Frontal cortex (tissue), 4 donors: Measurements from ENCODE around the gene NDEL1. TPM values are rescaled to one million over a fixed set of nuclear protein-coding genes. Genes with fewer than 3 reads are reported as not detected.

Experiments
- DNase-seq, 2 donors: peaks; one replicate each; pipeline ENCODE4 v3.0.0; 2012; ENCODE audit warnings: low spot score in 2 of 2
- FAIRE-seq: peaks from 2 replicates; lab custom pipeline; 2012; peaks lifted over from hg19 to GRCh38; lab: Jason Lieb, UNC
- total RNA-seq: library from RNA; depleted of rRNA; stranded (reverse); fragments of >200 nt; gene quantifications from one replicate; pipeline ENCODE4 v1.2.3, GENCODE V29; 2014
- donor health status: control.
- donor health status: control.
- donor health status: control.

Gene NDEL1
- total RNA-seq, 1 donor from 2014 or later = 41.2 TPM

DNA sequence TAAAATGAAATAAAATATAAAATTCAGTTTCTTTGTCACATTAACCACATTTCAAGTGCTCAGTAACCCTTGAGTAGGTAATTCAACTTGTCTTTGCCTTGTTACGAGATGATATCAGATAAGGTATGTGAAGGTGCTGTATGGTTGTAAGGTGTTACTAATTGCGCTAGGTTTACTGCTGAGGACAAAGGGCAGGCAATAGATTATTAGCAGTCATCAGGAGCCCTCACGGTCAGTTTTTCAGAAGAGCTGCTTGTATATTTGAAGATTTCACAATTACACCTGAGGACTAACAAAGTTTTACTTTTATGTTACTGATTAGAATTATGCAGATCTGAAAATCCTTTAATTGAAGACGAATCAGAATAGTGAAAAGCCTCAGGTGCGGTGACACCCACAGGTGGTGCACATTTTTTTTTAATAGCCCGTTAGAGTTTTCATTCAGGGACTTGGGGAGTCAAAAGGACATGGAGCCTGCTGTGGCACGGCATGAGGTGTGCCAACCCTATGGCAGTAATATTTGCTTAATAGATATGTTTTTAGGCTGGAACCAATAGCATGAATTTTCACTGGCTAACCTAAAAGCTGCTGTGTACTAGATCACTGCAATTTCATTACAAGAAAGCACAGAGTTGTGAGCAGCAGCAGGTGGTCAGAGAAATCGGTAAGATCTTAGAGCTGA, 16.4 kb downstream of the NDEL1 start:
- FAIRE-seq = no peak
- DNase-seq = no peak

DNA sequence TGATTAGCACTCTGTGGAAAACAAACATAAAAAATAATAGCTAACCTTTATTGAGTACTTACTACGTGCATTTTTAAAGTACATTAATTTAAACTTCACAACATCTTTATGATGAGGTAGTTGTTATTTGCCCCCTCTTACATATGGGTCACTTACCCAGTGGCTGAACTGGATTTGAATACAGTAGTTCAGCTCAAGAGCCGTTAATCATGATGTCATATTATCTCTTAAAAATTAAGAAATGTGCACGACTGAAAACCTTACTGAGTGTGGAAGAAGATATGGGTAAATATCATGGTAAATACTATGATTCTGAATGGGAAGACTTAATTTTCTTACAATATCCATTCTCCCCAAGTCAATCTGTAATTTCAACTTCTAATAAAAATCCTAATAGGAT, 17.6 kb downstream of the NDEL1 start:
- DNase-seq (no peak), FAIRE-seq (no peak)

DNA sequence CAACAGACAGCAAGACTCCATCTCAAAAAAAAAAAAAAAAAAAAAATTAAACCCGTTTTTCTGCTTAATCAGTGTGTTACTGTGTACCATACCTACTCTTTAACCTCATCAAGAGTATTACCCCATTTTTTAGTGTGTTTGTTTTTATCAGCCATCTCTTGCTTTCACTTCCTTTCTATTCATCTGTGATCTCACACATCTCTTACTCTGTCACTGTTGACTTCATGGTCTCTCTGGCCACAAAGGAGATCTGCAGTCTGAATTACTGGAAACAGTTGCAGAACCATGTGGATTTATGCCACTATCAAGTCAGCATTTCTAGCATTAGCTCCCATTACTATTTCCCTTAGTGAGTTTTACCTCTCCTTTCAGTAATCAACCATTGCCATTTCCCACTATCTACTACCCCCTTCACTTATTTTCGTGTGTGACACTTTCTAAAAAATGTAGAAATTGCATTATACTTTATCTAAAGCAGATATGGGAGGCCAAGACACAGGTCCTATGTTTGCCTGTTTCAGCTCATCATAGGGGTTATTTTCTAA, 20.1 kb downstream of the NDEL1 start:
- DNase-seq (no peak), FAIRE-seq (no peak)

DNA sequence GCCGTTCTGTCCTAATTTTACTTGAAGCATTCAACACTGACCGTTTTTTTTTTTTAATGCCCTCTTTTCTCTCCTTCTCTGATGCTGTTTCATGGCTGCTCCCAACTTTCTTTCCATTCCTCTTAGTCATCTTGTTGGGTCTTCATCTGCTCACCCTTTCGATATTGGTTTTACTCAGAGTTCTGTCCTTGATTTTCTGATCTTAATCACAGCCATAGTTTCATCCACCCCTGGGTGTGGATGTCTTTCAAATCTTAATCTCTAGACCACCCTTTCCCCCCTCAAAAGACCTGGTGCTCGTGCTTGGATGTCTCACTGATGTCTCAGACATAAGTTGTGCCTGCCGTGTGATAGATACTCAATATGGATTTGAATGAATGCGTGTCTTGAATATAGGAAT, 22.4 kb downstream of the NDEL1 start:
- FAIRE-seq (no peak), DNase-seq (no peak)

DNA sequence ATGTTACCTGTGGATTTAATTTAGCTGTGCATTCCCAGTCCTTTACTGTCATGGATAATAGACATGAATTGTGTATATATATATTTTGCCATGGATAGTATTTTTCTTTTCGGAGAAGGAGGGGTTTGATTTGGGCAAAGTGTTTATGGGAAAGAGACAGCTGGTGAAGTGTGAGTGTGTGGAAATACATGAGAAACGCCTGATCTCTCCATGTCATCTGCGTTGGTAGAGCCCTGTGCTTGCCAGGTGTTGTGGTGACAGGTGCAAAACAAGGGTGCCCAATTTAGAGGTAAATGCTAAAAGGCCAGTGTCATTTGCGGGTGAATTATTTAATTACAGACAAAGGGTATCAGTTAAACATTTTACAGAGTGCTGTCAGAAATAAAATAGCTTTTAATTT, 23.4 kb downstream of the NDEL1 start:
- FAIRE-seq (no peak), DNase-seq (no peak)

DNA sequence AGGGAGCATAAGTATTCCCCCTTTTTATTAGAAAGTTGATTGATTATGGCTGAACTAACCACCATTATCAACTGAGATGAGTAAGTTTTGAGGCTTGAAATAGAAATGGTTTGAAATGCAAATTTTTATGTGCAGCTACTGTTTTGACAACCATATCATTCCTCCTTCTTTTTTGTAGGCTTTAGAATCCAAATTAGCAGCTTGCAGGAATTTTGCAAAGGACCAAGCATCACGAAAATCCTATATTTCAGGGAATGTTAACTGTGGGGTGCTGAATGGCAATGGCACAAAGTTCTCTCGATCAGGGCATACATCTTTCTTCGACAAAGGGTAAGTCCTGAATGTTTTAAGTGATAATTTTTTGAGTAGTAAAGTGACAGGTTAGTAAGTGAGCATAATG, 24.1 kb downstream of the NDEL1 start:
- no peak for DNase-seq
- no peak for FAIRE-seq

DNA sequence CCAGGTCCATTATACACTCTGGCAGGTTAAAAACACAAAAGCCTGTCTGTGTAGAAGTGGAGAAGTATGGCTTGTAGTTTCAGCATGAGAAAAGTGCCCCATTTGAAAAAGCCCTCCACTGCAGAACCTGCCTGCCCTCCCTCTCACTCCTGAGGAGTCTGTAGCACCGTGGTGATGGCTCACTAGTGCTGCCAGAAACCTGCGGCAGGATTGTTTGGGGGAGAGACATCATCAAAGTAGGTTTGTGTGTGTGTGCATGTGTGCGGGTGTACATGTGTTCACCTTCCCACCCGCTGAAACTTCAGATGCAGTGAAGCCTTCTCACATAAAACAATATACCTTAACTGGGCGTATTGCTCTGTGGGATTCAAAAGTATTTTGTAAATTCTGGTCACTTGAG, 26.9 kb downstream of the NDEL1 start:
- DNase-seq (no peak), FAIRE-seq (no peak)

DNA sequence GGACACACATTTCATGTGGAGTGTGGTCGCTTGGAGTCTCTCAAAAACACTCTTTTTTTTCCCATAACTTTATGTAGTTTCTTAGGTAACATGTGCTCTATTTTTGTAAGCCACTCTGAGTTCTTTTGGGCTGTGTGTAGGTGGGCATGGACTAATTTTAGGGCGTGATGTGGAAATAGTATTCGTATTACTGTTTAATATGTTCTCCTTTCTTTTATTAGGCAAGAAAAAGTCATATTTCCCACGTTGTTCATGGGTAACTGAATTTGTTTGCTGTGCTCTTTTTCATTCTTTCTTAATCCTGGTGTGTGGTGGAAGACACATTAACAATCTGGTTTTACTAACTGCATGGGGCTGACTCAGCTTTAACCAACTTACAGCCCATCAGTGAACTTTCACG, 27.4 kb downstream of the NDEL1 start:
- no peak for DNase-seq
- FAIRE-seq = no peak

DNA sequence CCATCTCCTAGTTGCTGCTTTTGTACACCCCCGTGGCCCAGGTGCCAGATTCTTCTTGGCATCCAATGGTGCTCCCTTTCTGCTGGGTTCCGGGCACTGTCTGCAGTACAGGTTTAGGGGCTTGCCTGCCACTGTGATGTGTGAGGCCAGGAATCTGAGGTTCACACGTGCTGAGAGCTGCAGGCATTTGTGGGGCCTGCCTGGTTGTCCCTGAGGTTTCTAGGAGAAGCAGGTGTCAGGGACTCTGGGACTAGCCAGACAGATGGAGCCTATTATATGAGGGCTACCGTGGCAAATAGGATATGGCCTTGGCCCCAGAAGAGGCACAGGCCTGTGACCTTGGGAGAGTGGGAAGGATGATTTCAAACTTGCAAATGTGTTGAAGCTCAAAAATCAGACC, 29.3 kb downstream of the NDEL1 start:
- DNase-seq (no peak), FAIRE-seq (no peak)

DNA sequence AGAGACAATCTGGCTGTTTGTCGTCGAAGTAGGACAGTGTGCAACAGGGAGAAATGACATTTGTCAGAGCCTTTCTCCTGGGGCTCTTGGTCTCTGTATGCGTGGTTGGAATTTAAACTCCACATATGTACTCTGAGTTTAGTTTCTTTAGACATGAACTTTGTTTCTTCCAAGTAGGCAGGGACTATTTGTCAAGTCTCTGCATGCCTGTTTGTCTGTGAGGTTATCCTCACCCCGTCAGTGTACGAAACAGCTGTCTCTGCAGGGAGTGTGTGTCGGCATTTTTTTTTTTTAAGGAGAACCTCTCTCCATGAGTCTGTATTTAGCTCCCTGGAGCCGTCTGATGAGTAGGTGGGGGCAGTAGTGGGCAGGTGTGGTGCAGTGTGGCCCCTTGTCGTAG, 29.7 kb downstream of the NDEL1 start:
- FAIRE-seq (no peak), DNase-seq (no peak)

DNA sequence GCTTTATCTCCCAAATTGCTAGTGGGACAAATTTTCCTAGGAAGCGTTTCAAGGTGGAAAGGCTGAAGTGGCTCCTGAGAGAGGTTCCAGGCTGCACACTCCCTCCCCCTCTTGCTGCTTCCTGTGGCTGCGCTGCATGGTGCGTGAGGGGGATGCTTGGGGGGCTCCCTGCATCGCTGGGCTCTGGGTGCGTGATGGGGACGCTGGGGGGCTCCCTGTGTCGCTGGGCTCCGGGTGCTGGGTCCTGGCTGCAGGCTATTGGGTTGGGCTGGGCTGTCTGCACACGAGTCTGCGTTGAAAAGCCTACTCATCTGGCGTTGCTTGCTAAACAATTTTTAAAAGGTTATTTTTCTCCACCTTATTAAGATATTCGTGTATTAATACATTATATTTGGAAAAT, 30.1 kb downstream of the NDEL1 start:
- FAIRE-seq (no peak), DNase-seq (no peak)

DNA sequence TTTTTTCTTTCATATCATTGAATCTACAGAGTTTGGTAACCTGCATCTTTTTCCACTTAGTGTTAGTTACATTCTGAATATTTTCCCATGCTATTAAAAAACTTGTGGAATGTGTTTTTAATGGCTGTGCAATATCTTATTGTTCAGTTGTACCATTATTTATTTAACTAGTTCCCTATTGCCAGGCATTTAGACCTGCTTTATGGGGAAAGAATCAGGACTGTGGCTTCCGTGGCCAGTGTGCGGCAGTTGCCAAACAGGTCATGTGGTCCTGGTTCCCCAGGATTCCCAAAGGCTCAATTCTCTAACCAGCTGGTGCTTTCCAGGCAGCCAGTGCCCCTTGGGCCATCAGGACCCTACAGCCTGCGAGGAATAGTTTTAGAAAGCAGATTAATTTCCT, 30.8 kb downstream of the NDEL1 start:
- DNase-seq = no peak
- no peak for FAIRE-seq

DNA sequence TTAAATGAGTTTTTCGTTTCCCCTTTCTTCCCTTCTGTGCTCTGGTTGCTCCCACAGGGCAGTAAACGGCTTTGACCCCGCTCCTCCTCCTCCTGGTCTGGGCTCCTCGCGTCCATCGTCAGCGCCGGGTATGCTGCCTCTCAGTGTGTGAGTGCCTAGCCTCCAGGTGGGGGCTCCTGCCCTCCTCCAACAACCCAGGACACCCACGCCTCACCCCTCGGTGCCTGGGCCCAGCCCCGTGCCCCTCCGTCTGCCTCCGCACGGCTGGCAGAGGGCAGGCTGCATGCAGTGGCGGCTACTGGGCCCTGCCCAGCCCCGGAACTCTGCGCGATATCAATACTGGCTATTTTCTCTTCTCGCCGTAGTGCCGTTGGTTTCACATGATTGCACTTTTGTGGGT, 31.2 kb downstream of the NDEL1 start:
- FAIRE-seq (no peak), DNase-seq (no peak)

DNA sequence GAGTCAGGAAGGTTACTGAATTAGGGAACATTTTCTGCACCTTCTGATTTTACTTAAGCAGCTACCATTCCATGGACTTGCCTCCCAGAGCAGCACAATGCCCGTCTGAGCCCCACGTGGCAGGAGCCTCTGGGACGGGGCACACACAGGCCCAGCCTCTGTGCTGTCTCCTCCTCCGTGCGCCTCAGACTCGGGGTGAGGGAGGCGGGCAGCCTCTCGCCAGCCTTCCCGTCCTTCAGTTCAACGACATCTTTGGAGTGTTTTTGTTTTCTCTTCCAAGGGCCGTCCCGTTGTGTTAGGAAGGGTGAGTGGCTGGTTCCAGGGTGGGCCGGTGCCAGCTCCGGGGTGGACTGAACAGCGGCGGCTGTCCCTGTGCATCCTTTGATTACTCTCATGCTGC, 31.8 kb downstream of the NDEL1 start:
- DNase-seq = no peak
- no peak for FAIRE-seq

DNA sequence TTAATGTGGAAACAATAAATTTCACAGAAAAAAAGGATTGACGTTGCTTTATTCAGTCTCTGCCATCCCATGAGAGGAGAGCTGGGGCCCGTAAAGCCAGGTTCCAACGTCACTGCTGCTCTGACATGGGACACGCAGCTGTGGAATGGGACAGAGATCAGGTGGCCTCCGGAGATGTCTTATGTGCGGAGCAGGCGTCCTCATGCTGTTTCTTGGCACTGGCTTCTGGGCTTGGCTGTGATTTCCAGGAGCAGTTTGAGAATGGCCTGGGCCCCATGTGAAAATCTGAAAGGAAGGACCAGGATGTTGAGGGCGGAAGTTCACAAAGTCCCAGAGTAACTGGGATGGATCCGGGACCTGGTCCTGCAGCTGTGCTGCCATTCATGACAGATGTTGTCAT, 32.4 kb downstream of the NDEL1 start:
- DNase-seq = no peak
- no peak for FAIRE-seq

DNA sequence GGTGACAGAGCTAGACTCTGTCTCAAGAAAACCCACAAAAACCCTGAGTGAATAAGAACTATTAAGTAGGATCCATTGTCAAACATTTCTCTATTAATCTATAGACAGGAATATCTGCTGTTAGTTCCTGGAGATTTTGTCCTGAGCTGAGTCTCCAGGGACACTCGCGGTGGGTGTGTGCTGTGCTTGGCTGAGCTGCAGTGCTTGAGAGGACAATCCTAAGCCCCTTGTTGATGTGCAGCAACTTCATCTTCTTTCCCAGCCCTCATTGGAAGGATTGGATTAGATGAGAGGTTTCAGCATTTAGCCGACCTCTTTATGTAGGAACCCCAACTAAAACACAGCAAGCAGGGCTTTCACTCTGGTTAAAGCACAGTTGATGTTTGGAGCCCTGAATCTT, 33.3 kb downstream of the NDEL1 start:
- no peak for DNase-seq
- FAIRE-seq = no peak

DNA sequence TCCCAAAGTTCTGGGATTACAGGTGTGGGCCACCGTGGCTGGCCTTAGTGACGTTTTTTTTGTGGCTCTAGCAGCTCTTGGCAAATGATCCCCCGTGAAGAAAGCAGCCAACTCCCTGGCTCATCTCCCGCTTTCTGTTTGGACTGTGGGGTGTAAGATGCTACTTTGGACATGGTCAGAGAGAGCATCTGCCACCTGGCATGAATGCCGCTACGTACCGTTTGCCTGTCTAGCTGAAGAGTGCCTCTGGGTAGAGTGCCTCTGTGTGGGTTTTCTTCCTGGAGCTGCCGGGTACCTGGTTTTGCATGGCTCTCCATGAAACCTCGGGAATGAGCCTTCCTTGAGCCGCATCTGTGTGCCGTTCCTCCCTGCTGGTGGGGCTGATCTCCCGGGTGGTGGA, 34.3 kb downstream of the NDEL1 start:
- DNase-seq (no peak), FAIRE-seq (no peak)

DNA sequence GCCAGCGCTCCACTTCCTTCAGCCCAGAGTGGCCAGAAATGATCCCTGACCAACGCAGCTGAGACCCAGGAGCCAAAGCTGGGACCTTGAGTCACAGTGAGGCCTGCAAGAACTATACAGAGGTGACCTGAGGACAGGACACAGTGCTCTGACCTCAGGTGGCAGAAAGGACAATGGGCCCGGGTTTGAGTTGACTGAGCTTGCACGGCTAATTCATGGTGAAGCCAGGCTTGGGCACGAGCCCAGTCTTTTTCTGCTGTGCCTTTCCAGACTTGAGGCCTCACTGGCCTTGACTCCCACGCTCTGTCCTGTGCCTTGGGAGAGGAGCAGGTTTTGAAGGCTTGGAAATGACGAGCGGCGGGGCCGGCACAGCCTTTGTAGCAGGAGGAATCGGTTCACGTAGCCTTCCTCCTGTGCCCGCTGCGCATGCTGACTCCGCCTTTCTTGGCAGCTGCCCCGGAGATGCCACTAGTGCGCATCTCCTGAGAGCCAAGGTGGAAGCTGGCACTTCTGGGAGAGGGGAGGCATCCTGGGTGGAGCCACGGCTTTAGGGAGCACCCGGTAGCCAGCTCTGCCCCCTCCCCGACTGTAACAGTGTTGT, 34.9 kb downstream of the NDEL1 start:
- DNase-seq (peak in 1 of 2 donors; percentile 55), FAIRE-seq (no peak)

DNA sequence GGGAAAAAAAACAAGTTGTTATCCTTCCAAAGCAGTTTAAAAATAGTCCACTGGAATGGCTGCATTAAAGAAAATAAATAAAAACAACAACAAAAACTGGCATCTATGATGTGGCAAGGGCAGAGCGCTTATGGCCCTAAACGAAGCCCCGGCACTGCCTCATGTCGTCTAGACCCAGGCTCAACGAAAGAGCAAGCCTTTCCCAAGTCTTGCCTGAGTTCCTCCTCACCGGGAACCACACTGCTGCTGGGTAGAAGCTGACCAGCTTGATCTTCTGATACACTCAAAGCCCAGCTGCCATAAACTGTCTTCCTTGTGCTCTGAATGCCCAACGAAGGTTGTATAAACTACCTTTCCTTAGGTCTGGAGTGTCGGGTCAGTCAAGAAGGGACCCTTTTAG, 37.0 kb downstream of the NDEL1 start:
- FAIRE-seq (no peak), DNase-seq (no peak)

DNA sequence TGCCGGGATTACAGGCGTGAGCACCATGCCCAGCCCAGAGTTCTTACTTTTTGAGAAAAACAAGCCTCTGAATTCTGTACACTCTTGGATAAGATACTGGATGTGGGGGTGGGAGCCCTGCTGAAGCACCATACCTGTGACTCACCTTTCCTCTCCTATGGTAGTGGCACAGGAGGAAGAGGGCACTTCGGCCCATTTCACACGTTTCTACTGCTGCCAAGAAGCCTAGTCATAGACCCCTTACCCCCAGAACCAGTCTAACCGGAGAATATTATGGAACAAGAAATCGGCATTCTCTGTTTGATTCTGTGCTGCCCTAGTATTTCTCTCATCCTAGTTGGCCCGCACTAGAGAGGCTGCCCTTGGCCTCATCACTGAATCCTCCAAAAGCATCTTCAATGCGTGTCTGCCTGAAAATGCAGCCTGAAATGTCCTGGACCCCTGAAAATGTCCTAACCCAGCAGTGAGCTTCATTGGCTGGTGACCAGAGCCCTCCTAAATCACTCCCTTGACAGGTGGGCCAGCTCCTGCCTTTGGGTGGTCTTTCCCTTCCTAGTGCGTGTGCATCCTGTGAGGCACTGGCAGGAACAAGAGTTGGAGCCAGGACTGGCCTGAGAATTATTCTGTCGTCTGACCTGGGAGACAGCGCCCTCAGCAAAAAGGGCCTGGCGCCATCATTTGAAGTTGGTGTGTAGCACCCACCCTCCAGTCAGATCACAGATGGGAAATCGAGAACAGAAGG, 37.9 kb downstream of the NDEL1 start:
- FAIRE-seq (no peak), DNase-seq (no peak)

DNA sequence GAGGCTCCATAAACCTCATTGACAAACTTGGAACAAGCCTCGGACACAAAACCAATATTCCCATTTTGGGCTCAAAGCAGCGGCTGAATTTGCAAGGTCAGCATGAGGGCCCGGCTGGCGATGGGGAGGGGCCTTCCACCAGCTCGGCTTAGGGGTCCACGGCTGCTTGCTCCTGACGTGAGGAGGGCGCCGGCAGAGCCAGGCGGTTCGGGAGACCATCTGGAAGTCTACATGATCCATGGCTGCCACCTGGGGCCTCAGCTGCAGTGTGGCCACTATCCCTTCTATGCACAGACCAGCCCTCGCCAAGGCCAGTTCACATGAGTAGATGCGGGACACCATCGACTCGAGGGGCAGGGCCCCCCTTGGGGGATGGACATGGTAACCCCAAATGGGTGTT, 39.1 kb downstream of the NDEL1 start:
- FAIRE-seq (no peak), DNase-seq (no peak)
